GM12875 (cell line): ENCODE data around the gene TAF3.

ENCODE experiments used
- H3K4me3 ChIP-seq: one replicate; pipeline ENCODE4 v1.5.1; 2011; ENCODE audit warnings: low read depth, low read length, control low read depth
- CTCF ChIP-seq: IDR thresholded peaks from 2 replicates; pipeline ENCODE4 v1.5.1; 2011; ENCODE audit warnings: low read depth, mild to moderate bottlenecking, control low read depth, inconsistent platforms, low read length, moderate library complexity, borderline replicate concordance; ENCODE audit not compliant: insufficient read depth

TAF3 gene

DNA sequence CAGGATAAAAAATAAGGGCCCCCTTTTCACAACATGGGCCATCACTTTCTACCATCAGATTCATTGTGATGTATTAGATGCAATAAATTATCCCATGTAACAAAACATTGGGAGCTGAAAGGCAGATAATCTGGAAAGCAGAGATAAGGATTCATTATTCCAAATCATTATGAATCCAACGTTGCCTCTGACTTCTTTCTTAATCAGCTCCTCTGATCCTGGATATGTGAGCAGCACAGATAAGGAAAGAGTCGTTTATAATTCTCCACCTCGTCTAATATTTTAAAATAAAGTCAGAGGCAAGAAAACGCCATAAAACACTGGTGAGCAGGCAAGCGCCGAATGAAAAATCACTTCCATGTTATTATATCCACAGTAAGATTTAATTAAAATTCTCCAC, 222.3 kb downstream of the TAF3 start:
- H3K4me3 ChIP-seq, result no peak overlapping the region
- no peak for TF ChIP-seq CTCF

GRCh38 chr10:8041284-8041991, 223.1 kb downstream of the TAF3 start:
- H3K4me3 ChIP-seq, result no peak overlapping the region
- TF ChIP-seq CTCF, result no peak

- H3K4me3 ChIP-seq, result no peak overlapping the region
- no peak for TF ChIP-seq CTCF
Observed at GRCh38 chr10:8041992-8042720, 223.9 kb downstream of the TAF3 start.

DNA sequence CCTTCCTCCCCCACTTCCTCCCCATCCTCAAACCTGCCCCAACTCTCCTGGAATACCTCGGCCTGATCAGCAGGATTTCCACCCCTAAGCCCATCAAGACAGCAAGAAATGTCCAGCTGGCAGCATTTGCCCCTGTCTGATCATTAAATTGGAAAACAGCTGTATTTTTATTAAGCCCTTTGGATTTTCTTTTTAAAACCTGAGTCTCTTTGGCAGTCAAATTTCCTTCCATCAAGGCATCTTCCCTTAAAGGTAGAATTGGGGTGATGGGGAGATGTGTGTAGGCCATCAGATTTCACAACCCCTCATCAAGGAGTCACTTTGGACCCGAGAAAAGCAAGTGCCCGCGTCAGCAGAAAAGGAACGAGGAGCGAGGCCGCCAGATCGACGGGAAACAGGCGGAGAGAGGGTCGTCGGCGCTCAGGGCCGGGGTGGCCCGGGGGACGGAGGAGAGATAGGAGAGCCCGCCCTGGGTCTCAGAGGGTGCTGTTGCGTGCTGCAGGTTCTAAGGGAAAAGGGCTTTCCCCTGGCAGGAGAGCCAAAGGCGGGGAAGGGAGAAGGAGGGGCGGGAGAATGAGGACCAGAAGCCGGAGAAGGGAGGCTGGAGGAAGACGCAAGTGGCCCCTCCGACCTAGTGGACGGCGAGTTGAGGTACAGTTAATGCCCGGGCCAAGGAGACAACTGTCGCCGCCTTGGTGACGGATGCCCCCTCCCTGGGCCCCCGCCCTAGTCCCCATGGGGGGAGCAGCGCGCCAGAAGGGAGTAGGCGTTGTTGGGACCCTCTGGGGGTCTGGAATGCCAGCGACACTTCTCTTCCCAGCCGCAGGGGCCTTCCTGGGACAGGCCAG, 224.6 kb downstream of the TAF3 start:
- no peak for TF ChIP-seq CTCF
- H3K4me3 ChIP-seq, result no peak overlapping the region

- TF ChIP-seq CTCF, result peak; percentile 40
- peak overlapping the region; percentile 38 for H3K4me3 ChIP-seq
Observed at GRCh38 chr10:8043569-8044306, 225.4 kb downstream of the TAF3 start.

DNA sequence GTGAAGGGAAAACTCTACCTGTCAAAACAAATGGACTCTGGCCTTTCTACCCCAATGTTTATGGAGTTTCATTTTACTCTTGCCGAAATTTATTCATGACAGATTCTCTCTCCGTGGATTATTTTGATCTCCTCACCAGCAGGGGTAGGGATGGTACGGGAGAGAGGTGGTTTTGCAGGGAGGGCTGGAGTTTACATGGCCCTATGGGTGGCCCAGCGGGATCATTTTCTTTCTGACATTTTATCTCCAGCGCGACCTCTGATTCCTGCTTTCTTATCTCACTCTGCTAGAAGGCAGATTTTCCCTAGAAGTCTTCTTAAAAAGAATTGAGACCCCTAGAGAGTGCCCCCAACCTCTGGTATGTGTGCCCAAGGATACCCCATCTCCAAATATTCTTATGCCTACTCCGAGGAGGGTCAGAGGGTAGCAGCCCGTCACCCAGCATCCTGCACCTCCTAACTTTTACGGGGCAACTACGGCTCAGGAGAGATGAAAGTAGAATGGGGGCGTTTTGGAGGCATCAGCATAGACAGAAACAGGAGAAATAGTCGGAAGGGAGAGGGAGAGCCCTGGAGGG, 226.1 kb downstream of the TAF3 start:
- H3K4me3 ChIP-seq, result peak overlapping the region; percentile 49
- TF ChIP-seq CTCF, result no peak
